MV-4-11 (cell line): ENCODE data around the gene CREB3L2.

ENCODE experiments used
- DNase-seq: peaks from one replicate; lab custom pipeline; 2025; lab: John Stamatoyannopoulos, UW

Gene CREB3L2

GRCh38 chr7:137987968-137988367, 13.9 kb downstream of the CREB3L2 start:
- no peak for DNase-seq

- DNase-seq = no peak
Observed at GRCh38 chr7:137987563-137987962, 14.3 kb downstream of the CREB3L2 start.

GRCh38 chr7:137987018-137987349, 14.9 kb downstream of the CREB3L2 start:
- no peak for DNase-seq

- peak; percentile 25 for DNase-seq
Observed at GRCh38 chr7:137986252-137987017, 15.5 kb downstream of the CREB3L2 start.

- DNase-seq = peak; percentile 19
Observed at GRCh38 chr7:137985897-137986251, 16.0 kb downstream of the CREB3L2 start.

GRCh38 chr7:137985253-137985896, 16.5 kb downstream of the CREB3L2 start:
- DNase-seq = no peak

GRCh38 chr7:137984181-137985041, 17.5 kb downstream of the CREB3L2 start:
- DNase-seq = no peak

- DNase-seq = no peak
Observed at GRCh38 chr7:137983323-137984008, 18.4 kb downstream of the CREB3L2 start.

GRCh38 chr7:137982394-137982793, 19.5 kb downstream of the CREB3L2 start:
- DNase-seq = peak; percentile 5

- peak; percentile 86 for DNase-seq
Observed at GRCh38 chr7:137981668-137982067, 20.2 kb downstream of the CREB3L2 start.

GRCh38 chr7:137981175-137981574, 20.7 kb downstream of the CREB3L2 start:
- DNase-seq = no peak

GRCh38 chr7:137980308-137980707, 21.6 kb downstream of the CREB3L2 start:
- peak; percentile 59 for DNase-seq

GRCh38 chr7:137978464-137979237, 23.2 kb downstream of the CREB3L2 start:
- peak; percentile 62 for DNase-seq

GRCh38 chr7:137977173-137977572, 24.7 kb downstream of the CREB3L2 start:
- DNase-seq = no peak

- DNase-seq = no peak
Observed at GRCh38 chr7:137976696-137977095, 25.2 kb downstream of the CREB3L2 start.

- no peak for DNase-seq
Observed at GRCh38 chr7:137976232-137976631, 25.7 kb downstream of the CREB3L2 start.

- DNase-seq = no peak
Observed at GRCh38 chr7:137975768-137976167, 26.1 kb downstream of the CREB3L2 start.

GRCh38 chr7:137975221-137975620, 26.7 kb downstream of the CREB3L2 start:
- peak; percentile 45 for DNase-seq

- DNase-seq = no peak
Observed at GRCh38 chr7:137974766-137975165, 27.1 kb downstream of the CREB3L2 start.

GRCh38 chr7:137970253-137970975, 31.5 kb downstream of the CREB3L2 start:
- DNase-seq = peak; percentile 36

- DNase-seq = no peak
Observed at GRCh38 chr7:137969828-137970227, 32.1 kb downstream of the CREB3L2 start.
